Stimulated activated CD4-positive, alpha-beta T cell treated with anti-CD3 and anti-CD28 coated beads, Interleukin-2, amount 100 ng/mL, for 4 hours (primary cell): ENCODE data around the gene AKT1.
"Not testable (repeated sequence)": the region's sequence is repeated elsewhere in the genome, so short reads cannot be mapped to it uniquely, and the experiment has no call there.

Experiments
- DNase-seq: peaks from one replicate; pipeline ENCODE4 v3.0.0-alpha.2; 2020; ENCODE audit warnings: low read depth

The AKT1 gene

GRCh38 chr14:104794993-104795780, at the start of gene AKT1:
Gene AKT1, minus strand, starts transcription at chr14:104795748. Its CDS starts 3,105 bp downstream, at chr14:104792643.
- DNase-seq: no peak

GRCh38 chr14:104845033-104845666, 49.6 kb upstream of the AKT1 start:
- no peak for DNase-seq

GRCh38 chr14:104844306-104845032, 48.9 kb upstream of the AKT1 start:
- no peak for DNase-seq

GRCh38 chr14:104843442-104844305, 48.1 kb upstream of the AKT1 start:
- no peak for DNase-seq

GRCh38 chr14:104843006-104843405, 47.5 kb upstream of the AKT1 start:
- DNase-seq: no peak

- no peak for DNase-seq
Measured at GRCh38 chr14:104841730-104842129, 46.2 kb upstream of the AKT1 start.

- DNase-seq: not testable (repeated sequence)
Measured at GRCh38 chr14:104836171-104836935, 40.8 kb upstream of the AKT1 start.

- no peak for DNase-seq
Measured at GRCh38 chr14:104830781-104831180, 35.2 kb upstream of the AKT1 start.

GRCh38 chr14:104827177-104828055, 31.9 kb upstream of the AKT1 start:
- no peak for DNase-seq

GRCh38 chr14:104826861-104827176, 31.3 kb upstream of the AKT1 start:
- no peak for DNase-seq

GRCh38 chr14:104826189-104826860, 30.8 kb upstream of the AKT1 start:
- DNase-seq: peak; percentile 89

- DNase-seq: no peak
Measured at GRCh38 chr14:104824353-104824997, 28.9 kb upstream of the AKT1 start.

- no peak for DNase-seq
Measured at GRCh38 chr14:104822821-104823615, 27.5 kb upstream of the AKT1 start.

- DNase-seq: no peak
Measured at GRCh38 chr14:104821971-104822608, 26.5 kb upstream of the AKT1 start.

GRCh38 chr14:104821229-104821945, 25.8 kb upstream of the AKT1 start:
- DNase-seq: no peak

GRCh38 chr14:104820669-104821228, 25.2 kb upstream of the AKT1 start:
- no peak for DNase-seq

GRCh38 chr14:104819361-104819781, 23.8 kb upstream of the AKT1 start:
- DNase-seq: no peak
